Stimulated activated CD8-positive, alpha-beta memory T cell treated with anti-CD3 and anti-CD28 coated beads, Interleukin-4, amount 100 ng/mL, for 24 hours (primary cell): Measurements from ENCODE around the gene STON2.

ENCODE experiments used
- DNase-seq: peaks from one replicate; pipeline ENCODE4 v3.0.0-alpha.2; 2020; ENCODE audit warnings: low read depth

The STON2 gene

GRCh38 chr14:81302638-81303037, 97.5 kb downstream of the STON2 start:
- no peak for DNase-seq

- no peak for DNase-seq
Observed at GRCh38 chr14:81301813-81302212, 98.3 kb downstream of the STON2 start.

GRCh38 chr14:81301371-81301770, 98.8 kb downstream of the STON2 start:
- DNase-seq = no peak

GRCh38 chr14:81298911-81299310, 101.2 kb downstream of the STON2 start:
- no peak for DNase-seq

GRCh38 chr14:81298122-81298521, 102.0 kb downstream of the STON2 start:
- DNase-seq = no peak

- no peak for DNase-seq
Observed at GRCh38 chr14:81295958-81296923, 103.9 kb downstream of the STON2 start.

GRCh38 chr14:81289516-81289915, 110.6 kb downstream of the STON2 start:
- DNase-seq = no peak

GRCh38 chr14:81286574-81287370, 113.4 kb downstream of the STON2 start:
- no peak for DNase-seq

GRCh38 chr14:81285245-81285644, 114.9 kb downstream of the STON2 start:
- DNase-seq = no peak

- no peak for DNase-seq
Observed at GRCh38 chr14:81281332-81281731, 118.8 kb downstream of the STON2 start.

GRCh38 chr14:81280136-81280791, 119.9 kb downstream of the STON2 start:
- no peak for DNase-seq

GRCh38 chr14:81277096-81277495, 123.0 kb downstream of the STON2 start:
- DNase-seq = no peak

GRCh38 chr14:81276073-81277069, 123.8 kb downstream of the STON2 start:
- DNase-seq = no peak

- no peak for DNase-seq
Observed at GRCh38 chr14:81275305-81276072, 124.6 kb downstream of the STON2 start.

- DNase-seq = no peak
Observed at GRCh38 chr14:81273961-81274575, 126.1 kb downstream of the STON2 start.

- no peak for DNase-seq
Observed at GRCh38 chr14:81273521-81273920, 126.6 kb downstream of the STON2 start.

GRCh38 chr14:81272317-81272716, 127.8 kb downstream of the STON2 start:
- DNase-seq = no peak

- no peak for DNase-seq
Observed at GRCh38 chr14:81269979-81270375, 130.1 kb downstream of the STON2 start.

- no peak for DNase-seq
Observed at GRCh38 chr14:81269100-81269978, 130.8 kb downstream of the STON2 start.
